Endothelial cell of umbilical vein (primary cell): ENCODE data around the gene PLD4. TPM values are rescaled to one million over a fixed set of nuclear protein-coding genes. Genes with fewer than 3 reads are reported as not detected.
"Not testable (repeated sequence)": the region's sequence is repeated elsewhere in the genome, so short reads cannot be mapped to it uniquely, and the experiment has no call there.

Experiments
- BruUV-seq: library from RNA; stranded (reverse); fragments of 400-500 nt; replicated peaks from 2 replicates; lab custom pipeline; 2021; lab: Mats Ljungman, UMichigan
- CTCF ChIA-PET: fragments of 300-600, 350-600 bp; sonication (Branson Sonifier 250); formaldehyde crosslinking; loops from one replicate; lab custom pipeline; 2021; ENCODE audit warnings: antibody characterized with exemption, inconsistent platforms; lab: Charles Lee
- POLR2A ChIA-PET: fragments of 300-600, 350-600 bp; sonication (Branson Sonifier 250); formaldehyde crosslinking; loops from one replicate; lab custom pipeline; 2021; ENCODE audit warnings: antibody characterized with exemption, inconsistent platforms; lab: Charles Lee
- DNase-seq: peaks from one replicate; pipeline ENCODE4 v3.0.0-alpha.2; 2011; ENCODE audit warnings: low read depth, low spot score
- FAIRE-seq: peaks from 2 replicates; lab custom pipeline; 2011; peaks lifted over from hg19 to GRCh38; lab: Jason Lieb, UNC
- H2AFZ ChIP-seq: 2 replicates; pipeline ENCODE4 v1.6.0; 2012; ENCODE audit warnings: low read depth, low read length, control low read depth, inconsistent platforms
- H3K27ac ChIP-seq: 2 replicates; pipeline ENCODE4 v1.5.1; 2011; ENCODE audit warnings: low read depth, mild to moderate bottlenecking, control low read depth, low read length, moderate library complexity; ENCODE audit not compliant: insufficient read depth
- H3K27me3 ChIP-seq, 2 experiments: 2 replicates each; pipeline versions ENCODE4 v1.6.0 to v1.6.1; 2011; ENCODE audit warnings: low read length in 2 of 2, mixed read lengths in 1 of 2; ENCODE audit not compliant: control insufficient read depth in 2 of 2, insufficient read depth in 2 of 2
- H3K36me3 ChIP-seq, 2 experiments: 2 replicates in 1 of 2; 3 replicates in 1 of 2; pipeline ENCODE4 v1.5.1; 2011; ENCODE audit warnings: low read length in 2 of 2, mild to moderate bottlenecking in 1 of 2, moderate library complexity in 1 of 2; ENCODE audit not compliant: control insufficient read depth in 2 of 2, insufficient read depth in 2 of 2; ENCODE audit errors: extremely low read depth in 1 of 2
- H3K4me1 ChIP-seq: 3 replicates; pipeline ENCODE4 v1.5.1; 2011; ENCODE audit warnings: mild to moderate bottlenecking, low read length; ENCODE audit not compliant: control insufficient read depth, insufficient read depth; ENCODE audit errors: extremely low read depth
- H3K4me2 ChIP-seq: 2 replicates; pipeline ENCODE4 v1.6.1; 2011; ENCODE audit warnings: low read length, control low read depth, mixed read lengths; ENCODE audit not compliant: insufficient read depth
- H3K4me3 ChIP-seq, 3 experiments: fragments of 200-600 bp in 1 of 3; sonication (generic), shearing (Covaris generic) in 1 of 3; replicated peaks in 1 of 3; 2 replicates each; pipeline ENCODE4 v1.5.1; 2011 to 2016; ENCODE audit warnings: control low read depth in 3 of 3, low read length in 3 of 3, mild to moderate bottlenecking in 2 of 3, inconsistent platforms in 1 of 3, low read depth in 1 of 3, moderate library complexity in 1 of 3; ENCODE audit not compliant: insufficient read depth in 1 of 3
- H3K79me2 ChIP-seq: 2 replicates; pipeline ENCODE4 v1.6.0; 2012; ENCODE audit warnings: low read length, inconsistent platforms; ENCODE audit not compliant: control insufficient read depth, insufficient read depth
- H3K9ac ChIP-seq: replicated peaks from 2 replicates; pipeline ENCODE3; 2011; ENCODE audit warnings: low read length, control low read depth; ENCODE audit not compliant: insufficient read depth; ENCODE audit errors: extremely low read depth
- H3K9me1 ChIP-seq: replicated peaks from 3 replicates; pipeline ENCODE4 v1.6.0; 2011; ENCODE audit warnings: mild to moderate bottlenecking, low read length; ENCODE audit not compliant: control insufficient read depth, insufficient read depth; ENCODE audit errors: extremely low read depth
- H3K9me3 ChIP-seq: replicated peaks from 2 replicates; pipeline ENCODE4 v1.5.1; 2012; ENCODE audit warnings: low read length, inconsistent platforms; ENCODE audit not compliant: control insufficient read depth, insufficient read depth
- H4K20me1 ChIP-seq: replicated peaks from 2 replicates; pipeline ENCODE3; 2011; ENCODE audit warnings: mild to moderate bottlenecking, low read length; ENCODE audit not compliant: control insufficient read depth, insufficient read depth; ENCODE audit errors: extremely low read depth
- EZH2 ChIP-seq: IDR thresholded peaks from 2 replicates; pipeline ENCODE4 v1.6.1; 2012; ENCODE audit warnings: borderline replicate concordance, low read depth, mild to moderate bottlenecking, moderate library complexity, low read length, inconsistent platforms; ENCODE audit not compliant: severe bottlenecking
- JUN ChIP-seq: IDR thresholded peaks from 2 replicates; pipeline ENCODE4 v1.6.1; 2011; ENCODE audit warnings: borderline replicate concordance, low read depth; ENCODE audit not compliant: insufficient read length, insufficient read depth
- MAX ChIP-seq: IDR thresholded peaks from 2 replicates; pipeline ENCODE4 v1.6.1; 2011; ENCODE audit not compliant: insufficient read depth, insufficient read length
- POLR2AphosphoS5 ChIP-seq: IDR thresholded peaks from 2 replicates; pipeline ENCODE4 v1.6.1; 2012; ENCODE audit warnings: low read depth, mild to moderate bottlenecking, control low read depth, low read length, moderate library complexity; ENCODE audit not compliant: insufficient read depth
- dilution Hi-C: fragments of 300-500 bp; cut with MboI; formaldehyde crosslinking; loops from one replicate; pipeline ENCODE4 v1.15.0; 2019; ENCODE audit warnings: low sequenced_read_pairs; ENCODE audit not compliant: extremely low pct_ligation_motif_present
- intact Hi-C: fragments of 100-400 bp; cut with micrococcal nuclease; formaldehyde crosslinking; loops from one replicate; pipeline ENCODE4 v1.10.0; 2022
- polyA plus RNA-seq, 4 experiments: library from polyadenylated mRNA; depleted of rRNA in 3 of 4; stranded (reverse) in 3 of 4; unstranded in 1 of 4; fragments of >200 nt; gene quantifications; 2 replicates each; pipeline versions ENCODE4 v1.2.1 to v1.2.3, GENCODE V29; 2011 to 2012; ENCODE audit warnings: missing spikeins in 1 of 4
- total RNA-seq: library from RNA; stranded (reverse); gene quantifications from 2 replicates; pipeline ENCODE4 v1.2.3, GENCODE V29; 2021

The PLD4 gene
- total and polyA plus RNA-seq, 2 donors (not counting 3 experiments of a cell fraction or from before 2014, with no cell fraction given) = 0.01 to 0.11 TPM

DNA sequence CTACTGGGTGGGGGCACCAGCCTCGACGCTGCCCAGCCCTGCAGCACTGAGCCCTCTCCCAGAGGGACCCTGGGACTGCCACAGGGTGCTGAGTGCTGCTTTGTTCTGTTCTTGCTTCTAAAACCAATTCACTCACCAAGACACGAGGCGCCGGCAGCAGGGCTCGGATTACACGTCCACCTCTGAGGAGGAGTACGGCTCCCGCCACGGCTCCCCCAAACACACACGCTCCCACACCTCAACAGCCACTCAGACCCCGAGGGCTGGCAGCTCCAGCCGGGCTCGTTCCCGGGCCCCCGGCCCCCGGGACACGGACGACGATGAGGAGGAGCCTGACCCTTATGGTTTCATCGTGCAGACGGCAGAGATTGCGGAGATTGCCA is 35.3 kb upstream of the PLD4 start:
- Histone ChIP-seq H2AFZ (no peak overlapping the region), H3K9ac (no peak overlapping the region), H3K27me3 (no peaks in the 10 kb centered on the region), H3K4me2 (no peak overlapping the region), H3K27ac (no peak overlapping the region), H3K79me2 (no peaks in the 10 kb centered on the region), H3K9me1 (no peaks in the 10 kb centered on the region), H3K4me3 (no peak overlapping the region), H3K4me1 (peaks cover 5% of the 10 kb centered on the region), H3K36me3 (peaks cover 3 to 11% of the 10 kb centered on the region in 2 experiments), H3K9me3 (no peaks in the 10 kb centered on the region), H4K20me1 (no peaks in the 10 kb centered on the region)
- ChIA-PET CTCF (no interaction called here), POLR2A (no interaction called here)
- dilution Hi-C loops (no loop called here), intact Hi-C loops (no loop called here)
- DNase-seq = no peak
- BruUV-seq = no TSS peak
- TF ChIP-seq MAX (no peak), JUN (no peak), POLR2AphosphoS5 (no peak), EZH2 (no peak)
- no peak for FAIRE-seq

DNA sequence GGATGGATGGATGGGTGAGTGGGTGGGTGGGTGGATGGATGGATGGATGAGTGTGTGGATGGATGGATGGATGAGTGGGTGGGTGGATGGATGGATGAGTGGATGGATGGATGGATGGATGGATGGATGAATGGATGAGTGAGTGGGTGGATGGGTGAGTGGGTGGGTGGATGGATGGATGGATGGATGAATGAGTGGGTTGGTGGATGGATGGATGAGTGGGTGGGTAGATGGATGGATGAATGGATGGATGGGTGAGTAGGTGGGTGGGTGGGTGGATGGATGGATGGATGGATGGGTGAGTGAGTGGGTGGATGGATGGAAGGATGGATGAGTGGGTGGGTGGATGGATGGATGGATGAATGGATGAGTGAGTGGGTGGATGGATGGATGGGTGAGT is 34.4 kb upstream of the PLD4 start:
- H3K79me2 ChIP-seq, dilution Hi-C loops, H4K20me1 ChIP-seq, H3K4me2 ChIP-seq, H3K9ac ChIP-seq, BruUV-seq, CTCF ChIA-PET, DNase-seq, H3K27me3 ChIP-seq, H3K9me3 ChIP-seq, H3K9me1 ChIP-seq, H3K27ac ChIP-seq, intact Hi-C loops, H3K4me3 ChIP-seq, FAIRE-seq, POLR2A ChIA-PET, H2AFZ ChIP-seq: not testable (repeated sequence)
- peaks cover 11% of the 10 kb centered on the region for H3K4me1 ChIP-seq
- peaks cover 3 to 11% of the 10 kb centered on the region in 2 experiments for H3K36me3 ChIP-seq
